GM19035 (cell line): Measurements from ENCODE around the gene REL.
"Not testable (repeated sequence)": the region's sequence is repeated elsewhere in the genome, so short reads cannot be mapped to it uniquely, and the experiment has no call there.

Source experiments
- ATAC-seq: cut with Tn5 transposase; IDR thresholded peaks from one replicate; pipeline ENCODE4 v1.9.1; 2021; ENCODE audit not compliant: unreplicated experiment

REL gene

DNA sequence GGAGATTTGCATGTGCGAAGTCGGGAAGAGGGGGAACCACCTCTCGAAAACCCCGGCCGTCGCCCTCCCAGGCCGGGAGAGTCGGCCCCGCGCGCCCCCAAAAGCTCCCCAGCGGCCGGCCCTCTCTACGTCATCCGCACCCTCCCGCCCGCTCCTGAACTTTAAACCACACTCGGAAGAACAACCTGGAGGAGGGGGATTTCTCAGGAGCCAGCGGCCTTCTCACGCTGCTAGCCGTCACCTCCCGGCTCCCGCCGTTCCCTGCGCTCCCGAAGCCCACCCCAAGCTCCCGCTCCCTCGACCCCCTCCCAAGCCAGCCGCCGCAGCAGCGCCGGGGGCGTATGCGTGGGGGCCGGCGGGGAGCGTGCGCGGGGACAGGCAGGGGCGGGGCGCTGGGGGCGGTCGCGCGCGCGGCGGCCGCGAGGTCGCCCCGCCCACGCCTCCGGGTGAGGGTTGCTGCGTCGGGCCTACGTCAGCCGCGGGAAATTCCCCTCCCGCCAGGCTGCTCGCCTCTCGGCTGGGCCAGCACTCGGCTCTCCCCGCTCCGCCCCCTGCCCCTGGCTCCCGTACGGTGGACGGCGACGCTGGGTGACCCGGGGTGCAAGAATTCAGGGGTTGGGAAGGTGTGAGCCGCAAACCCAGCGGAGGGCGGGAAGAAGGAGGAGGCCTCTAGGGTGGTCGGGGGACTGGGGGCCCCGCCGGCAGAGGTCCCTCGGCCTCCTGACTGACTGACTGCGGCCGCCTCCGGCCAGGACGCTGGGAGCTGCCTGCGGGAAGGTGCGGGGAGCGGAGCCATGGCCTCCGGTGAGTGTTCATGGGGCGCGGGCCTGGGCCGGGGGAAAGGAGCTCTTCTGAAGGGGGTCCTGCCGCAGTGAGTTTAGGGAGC is at the start of gene REL:
Gene REL (plus strand): TSS at position 528 of the 886 bp plus-strand sequence. CDS start 267 bp downstream, at position 795.
- peak; percentile 86 for ATAC-seq

DNA sequence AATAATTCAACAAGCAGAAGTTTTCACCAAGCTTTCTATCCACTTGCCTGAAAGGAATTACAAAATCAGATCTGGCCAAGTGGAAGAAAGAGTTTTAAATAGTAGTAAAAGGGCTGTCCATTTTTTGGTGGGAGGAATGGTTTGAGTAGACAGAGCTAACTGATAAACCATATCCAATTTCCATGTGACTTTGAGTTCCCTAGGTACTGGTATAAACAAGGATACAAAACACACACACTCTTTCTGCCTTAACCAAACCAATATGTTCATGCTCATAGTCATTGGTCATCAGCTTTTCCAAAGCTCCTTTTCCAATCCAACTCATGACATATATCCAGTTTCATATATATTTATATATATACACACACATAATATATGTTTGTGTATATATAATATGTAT is 49.5 kb upstream of the REL start:
- ATAC-seq: no peak

DNA sequence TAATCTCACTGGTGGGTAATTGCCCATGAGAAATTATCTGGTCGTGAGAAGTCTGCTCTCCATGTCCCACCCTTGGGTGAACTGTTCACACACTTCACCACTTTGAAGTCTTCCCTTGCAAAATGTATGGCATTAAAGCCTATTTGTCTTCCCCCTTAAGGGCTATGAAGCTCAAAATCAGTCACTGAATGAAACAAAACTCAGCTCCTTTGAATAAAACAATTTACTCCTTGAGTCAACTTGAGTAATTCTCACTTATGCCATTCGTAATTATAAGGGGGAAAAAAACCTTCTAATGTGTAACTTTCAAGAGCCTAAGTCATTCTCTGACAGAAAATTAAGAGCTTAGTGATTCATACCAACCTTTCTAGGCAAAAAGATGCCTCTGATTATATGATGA is 48.8 kb upstream of the REL start:
- ATAC-seq: no peak

DNA sequence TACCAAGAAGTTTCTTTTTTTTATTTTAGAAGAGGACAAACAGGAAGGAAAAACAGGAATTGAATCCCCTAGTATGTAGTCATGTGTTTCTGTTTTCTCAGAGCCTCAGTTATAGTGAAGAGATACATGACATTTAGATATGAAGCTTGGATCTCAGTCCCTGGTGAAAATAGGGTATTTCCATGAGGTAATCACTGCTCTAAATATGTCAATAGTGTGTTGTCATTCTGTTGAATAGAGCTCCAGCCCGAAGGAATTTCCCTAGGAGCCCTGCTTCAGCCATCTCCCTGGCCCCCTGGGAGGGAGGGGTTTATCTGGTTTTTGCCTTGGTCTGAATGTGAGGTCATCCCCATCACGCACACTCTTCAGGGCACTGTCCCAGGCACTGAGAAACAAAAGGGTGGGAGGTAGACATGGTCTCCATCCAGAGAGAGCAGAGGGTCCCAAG is 47.1 kb upstream of the REL start:
- peak; percentile 43 for ATAC-seq

DNA sequence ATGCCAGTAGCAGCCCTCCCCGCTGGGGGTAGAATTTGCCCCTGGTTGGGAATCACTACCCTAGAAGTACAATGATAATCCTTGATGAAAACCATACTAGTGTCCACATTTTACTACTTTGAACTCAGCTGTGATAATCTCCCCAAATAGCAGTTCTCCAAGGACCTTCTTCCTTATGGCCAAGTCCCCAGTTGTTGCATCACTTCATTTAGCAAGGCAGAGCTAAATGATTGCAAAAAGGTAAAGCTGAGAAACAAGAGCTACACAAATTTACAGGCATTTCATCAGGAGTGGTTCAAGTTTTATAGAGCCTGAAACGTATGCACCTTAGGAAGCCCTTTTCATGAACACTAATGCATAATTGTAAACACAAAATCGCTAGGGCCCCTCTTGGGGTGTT is 44.9 kb upstream of the REL start:
- ATAC-seq: no peak

DNA sequence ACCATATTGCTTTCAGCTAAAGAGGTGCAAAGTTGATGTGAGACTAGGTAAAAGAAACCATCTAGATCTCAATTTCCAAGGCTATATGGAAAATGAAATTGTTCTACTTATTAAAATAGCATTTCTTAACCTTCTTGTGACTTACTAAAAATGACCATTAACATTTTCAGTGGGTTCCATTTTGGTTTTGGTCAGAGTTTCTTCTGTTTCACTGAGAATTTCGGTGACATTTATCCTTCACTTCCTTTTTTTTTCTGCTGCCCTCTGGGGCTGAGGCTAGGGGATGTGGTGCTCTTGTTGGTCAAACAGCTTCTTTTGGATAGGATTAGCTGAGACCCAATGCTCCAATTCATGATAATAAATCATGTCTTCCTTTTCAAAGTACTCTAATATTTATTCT is 44.3 kb upstream of the REL start:
- ATAC-seq: peak; percentile 24

DNA sequence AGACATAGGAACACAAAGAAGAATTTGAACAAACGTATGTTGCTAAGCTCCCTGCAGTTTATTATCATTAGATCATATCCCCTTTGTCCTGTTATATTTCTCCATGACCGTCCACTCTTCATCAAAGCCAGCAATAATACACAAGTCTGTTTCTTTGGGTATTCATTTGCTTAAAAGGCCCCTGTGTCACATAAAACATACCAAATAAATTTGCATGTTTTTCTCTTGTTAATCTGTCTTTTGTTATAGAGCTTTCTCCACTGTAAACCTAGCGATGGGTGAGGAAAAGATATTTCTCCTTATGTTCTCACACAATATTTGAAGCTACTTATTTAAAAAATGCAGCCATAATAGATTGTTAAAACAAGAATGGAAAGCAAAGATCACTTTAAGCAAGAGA is 42.9 kb upstream of the REL start:
- ATAC-seq: no peak

DNA sequence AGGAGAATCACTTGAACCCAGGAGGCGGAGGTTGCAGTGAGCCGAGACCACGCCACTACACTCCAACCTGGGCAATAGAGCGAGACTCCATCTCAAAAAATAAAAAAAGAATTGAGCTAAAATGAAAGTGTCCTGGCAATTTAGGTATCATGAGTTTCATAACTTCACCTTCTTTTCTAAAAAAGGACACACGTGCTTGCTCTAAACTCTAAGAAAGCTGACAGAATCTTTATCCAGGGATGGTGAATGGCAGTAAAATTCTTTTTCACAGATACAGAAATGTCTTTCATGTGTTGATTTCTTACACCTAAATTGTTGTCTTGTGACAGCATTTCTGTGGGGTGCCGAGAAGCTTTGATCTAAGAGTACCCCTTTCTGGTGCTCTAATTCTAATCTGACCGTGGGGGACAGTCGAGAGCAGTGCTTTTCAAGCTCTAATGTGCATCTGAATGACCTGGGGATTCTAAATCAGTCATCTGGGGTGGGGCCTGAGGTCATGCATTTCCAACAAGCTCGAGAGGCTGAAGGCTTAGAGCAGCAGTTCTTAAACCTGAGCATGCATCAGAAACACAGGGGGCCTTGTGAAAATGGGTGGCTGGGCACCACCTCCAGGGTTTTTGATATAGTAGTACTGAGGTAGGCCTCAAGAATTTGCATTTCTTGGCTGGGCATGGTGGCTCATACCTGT is 42.1 kb upstream of the REL start:
- ATAC-seq: peak; percentile 51

DNA sequence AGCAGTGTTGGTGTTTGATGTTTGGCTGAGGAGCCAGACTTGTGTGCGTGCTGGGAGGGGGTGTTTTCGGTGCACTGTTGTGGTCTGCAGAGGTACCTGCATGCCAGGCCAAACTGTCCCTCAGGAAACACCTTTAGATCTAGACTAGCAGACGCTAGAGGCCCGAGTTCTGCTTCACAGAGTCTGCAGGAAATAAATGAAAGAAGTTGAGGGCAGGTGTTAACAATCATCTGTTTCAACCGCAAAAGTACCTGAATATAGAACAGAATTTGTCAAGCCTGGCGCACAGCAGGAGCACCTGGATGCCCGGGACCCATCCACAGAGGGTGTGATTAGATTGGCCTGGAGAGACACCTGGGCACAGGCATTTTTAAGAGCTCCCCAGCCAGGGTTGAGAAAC is 40.5 kb upstream of the REL start:
- peak; percentile 45 for ATAC-seq

DNA sequence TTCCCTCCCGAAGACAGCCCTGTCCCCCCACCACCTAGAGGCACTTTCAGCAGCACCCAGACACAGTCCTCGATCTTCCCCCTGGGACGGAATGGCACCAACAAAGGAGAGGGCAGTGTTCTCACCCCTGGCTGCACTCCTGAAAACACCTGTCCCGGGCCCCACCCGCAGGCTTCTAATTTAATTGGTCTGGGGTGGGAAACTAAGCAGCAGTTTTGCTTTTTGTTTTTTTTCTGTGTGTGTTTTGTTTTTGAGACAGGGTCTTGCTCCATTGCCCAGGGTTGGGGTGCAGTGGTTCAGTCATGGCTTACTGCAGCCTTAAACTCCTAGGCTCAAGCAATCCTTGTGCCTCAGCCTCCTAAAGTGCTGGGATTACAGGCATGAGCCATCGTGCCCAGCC is 38.4 kb upstream of the REL start:
- no peak for ATAC-seq

DNA sequence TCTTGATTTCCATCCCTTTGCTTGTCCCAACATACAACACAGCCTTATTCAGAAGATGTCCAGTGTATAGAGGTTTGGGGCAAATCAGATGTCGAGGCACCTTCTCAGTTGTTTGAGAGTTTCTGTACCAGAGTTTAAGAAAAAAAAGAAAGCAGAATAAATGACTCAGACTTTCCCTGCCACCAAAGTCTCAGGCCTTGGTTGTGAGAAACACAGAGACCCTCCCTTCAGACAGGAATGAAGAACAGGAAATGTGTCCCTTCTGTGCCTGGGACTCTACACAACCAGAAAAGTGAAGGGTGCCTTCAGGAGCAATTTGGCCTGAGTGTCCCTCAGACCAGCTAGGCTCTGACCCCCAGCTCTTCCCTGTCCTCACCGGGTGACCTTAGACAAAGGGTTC is 37.3 kb upstream of the REL start:
- ATAC-seq: no peak

DNA sequence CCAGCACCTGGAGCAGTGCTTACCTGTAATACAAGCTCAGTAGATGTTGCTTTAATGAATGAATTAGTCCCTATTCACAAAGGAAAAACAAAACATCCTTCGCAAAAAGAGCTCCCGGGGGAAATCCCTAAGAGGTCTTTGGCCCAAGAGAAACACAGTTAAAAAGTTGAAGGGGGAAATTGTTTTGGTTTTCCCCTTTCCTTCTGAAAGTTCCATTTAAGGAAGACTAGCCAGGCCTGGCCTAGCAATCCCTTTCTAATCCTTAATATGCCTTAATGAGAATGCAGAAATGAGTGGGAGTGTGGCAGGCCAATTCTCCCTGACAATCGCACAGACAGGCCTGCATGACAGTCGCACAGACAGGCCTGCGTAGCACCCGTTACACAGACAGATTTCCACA is 33.5 kb upstream of the REL start:
- ATAC-seq: no peak

DNA sequence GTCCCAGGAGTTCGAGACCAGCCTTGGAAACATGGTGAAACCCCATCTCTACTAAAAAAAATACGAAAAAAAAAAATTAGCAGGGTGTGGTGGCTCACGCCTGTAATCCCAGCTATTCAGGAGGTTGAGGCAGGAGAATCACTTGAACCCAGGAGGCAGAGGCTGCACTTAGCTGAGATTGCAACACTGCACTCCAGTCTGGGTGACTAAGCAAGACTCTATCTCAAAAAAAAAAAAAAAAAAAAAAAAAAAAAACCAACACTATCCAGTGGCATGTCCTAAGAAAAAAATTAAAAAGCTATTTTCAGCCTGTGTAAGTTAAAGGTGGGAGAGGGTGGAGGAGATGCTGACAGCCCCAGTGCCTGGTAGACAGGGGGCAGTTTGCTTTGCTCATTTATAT is 32.2 kb upstream of the REL start:
- no peak for ATAC-seq

DNA sequence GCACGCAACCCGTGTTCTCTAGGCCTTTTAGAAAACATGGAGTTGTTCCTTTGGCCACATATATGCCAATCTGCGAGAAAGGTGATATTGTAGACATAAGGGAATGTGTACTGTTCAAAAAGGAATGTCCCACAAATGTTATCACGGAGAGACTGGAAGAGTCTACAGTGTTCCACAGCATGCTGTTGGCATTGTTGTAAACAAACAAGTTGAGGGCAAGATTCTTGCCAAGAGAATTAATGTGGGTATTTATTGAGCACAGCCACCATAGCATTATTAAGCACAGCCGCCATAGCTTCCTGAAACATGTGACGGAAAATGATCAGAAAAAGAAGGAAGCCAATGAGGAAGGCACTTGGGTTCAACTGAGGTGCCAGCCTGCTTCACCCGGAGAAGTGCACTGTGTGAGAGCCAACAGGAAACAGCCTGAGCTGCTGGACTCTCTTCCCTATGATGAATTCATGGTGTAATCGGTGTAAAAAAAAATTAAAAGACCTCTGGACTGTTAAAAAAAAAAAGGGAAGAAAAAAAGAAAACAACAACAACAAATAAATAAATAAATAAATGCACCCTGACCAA is 29.0 kb upstream of the REL start:
- ATAC-seq: no peak

DNA sequence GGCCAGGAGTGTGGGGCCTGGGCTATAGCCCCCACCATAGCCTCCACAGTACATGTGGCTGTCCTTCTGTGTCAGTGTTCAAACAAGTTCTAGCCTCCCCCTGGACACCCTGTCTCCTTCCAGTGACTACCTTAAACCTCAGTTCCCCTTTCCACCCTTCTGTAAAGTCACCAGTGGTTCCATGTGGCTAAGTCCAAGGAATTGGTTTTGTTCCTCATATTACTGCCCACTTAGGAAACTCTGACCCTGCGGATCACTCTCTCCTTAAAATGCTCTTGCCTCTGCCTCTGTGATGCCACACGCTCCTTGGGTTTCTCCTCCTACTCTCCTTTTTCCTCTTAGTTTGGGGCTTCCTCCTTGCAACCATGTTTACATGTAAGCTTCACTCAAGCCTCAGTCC is 27.8 kb upstream of the REL start:
- no peak for ATAC-seq

DNA sequence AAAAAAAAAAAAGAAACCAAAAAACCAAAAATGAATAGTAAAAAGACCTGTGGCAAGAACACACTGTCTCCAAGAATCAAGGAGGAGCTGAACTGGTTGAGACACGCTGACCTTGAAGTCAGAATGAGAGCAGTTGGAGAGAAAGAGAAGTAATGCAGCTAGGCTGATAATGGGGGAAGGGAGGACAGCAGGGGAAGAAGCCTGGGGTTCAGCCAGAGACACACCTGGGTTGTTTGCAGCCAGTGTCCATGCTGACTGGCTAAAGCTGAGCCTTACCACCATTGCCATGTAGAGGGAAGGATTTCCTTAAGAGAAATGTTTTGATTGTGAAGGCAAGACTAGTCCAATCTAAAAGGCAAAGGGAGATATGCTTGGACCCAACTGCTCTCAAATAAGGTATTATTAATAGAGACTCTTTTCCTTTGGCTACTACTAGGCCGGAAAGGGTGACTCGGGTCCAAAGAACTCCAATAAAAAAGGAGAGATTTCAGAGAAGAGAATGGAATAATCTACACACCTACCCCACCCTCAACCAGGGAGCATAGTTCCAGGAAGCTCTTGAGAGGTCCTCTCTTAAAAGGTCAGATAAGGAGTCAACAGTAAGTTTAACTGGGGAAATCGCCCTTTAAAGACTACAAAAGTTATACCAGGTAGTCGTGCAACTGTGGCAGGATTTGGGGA is 25.2 kb upstream of the REL start:
- no peak for ATAC-seq

DNA sequence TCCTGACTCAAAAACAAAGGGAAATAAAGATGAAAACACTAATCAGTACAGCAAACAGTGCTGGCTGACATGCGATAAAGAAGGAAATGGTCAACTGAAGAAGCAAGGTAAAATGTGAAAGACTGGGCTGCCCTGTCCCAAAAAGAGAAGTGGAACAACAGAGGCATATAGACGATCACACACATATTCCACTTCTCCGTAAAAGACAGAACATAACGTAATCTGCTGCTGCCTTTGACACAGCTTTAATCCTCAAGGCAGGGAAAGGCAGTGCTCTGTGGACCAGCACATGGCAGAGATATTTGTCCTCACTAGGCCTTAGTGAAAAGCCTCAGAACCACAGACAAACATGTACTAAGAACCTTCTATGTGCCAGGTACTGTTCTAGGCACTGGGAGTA is 24.3 kb upstream of the REL start:
- ATAC-seq: no peak

DNA sequence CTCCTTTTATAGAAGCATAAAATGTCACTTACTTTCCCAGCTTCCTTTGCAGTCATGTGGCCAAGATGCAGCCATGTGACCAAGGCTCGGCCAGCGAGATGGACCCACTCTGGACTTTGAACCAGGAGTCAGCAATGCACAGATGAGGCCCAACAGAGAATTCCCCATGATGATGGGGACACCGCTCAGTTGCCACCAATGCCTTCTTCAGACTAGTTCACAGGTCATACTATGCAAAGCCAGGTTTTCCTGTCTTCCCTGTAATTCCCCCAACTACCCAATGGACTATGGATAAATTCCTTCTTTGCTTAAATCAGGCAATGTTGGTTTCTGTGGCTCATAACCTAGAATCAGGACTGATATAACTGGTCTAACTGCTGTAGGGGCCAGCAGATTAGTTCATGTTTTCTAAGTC is 22.5 kb upstream of the REL start:
- no peak for ATAC-seq

DNA sequence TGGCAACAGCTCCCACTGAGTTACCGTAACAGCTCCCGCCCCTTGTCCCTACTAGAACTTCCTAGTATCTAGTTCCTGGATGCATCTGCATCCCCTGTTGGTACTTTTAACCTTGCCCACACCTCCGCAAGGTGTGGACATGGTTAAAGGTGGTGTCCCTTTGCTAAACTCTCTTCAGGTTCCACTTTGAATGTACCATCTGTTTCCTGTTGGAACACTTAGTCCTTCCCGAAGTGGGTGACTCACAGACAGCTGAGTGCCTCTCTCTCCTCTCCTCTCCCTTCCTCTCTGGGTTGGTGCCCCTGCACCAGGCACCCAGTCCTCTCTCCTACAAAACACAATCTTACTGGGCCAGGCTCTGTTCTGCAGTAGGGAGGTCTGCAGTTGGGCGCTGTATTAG is 19.6 kb upstream of the REL start:
- no peak for ATAC-seq

DNA sequence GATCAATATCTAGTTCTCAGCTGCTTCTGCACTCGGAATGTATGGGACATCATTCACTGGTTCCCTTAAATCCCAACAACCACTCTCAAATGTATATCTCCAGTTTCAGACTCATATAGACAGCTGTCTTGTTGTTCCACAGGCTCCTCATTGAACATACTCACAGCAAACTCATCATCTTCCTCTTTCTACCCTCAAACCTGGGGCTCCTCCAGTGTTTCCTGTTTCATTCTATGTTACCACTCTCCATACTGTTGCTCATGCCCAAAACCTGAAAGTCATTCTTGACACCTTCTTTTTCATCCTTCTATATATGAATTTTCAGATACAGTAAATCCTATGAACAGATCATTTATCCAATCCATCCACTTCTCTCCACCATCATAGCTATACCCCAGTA is 18.7 kb upstream of the REL start:
- ATAC-seq: no peak

DNA sequence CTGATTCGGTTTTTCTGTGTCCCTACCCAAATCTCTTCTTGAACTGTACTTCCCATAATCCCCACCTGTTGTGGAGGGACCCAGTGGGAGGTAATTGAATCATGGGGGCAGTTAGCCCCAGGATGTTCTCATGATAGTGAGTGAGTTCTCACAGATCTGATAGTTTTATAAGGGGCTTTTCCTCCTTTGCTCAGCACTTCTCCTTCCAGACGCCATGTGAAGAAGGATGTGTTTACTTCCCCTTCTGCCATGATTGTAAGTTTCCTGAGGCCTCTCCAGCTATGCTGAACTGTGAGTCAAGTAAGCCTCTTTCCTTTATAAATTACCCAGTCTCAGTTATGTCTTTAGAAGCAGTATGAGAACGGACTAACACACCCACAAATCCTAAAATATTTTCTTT is 16.0 kb upstream of the REL start:
- not testable (repeated sequence) for ATAC-seq
